Adrenal gland (tissue), 5 donors: ENCODE results near the gene SIGLEC12.

ENCODE experiments used
- CTCF ChIP-seq, 6 experiments: fragments of 450-650 bp in 4 of 6; fragments of 200-600 bp in 2 of 6; sonication (generic) in 1 of 6; IDR thresholded peaks; 1 replicate in 5 of 6; 2 replicates in 1 of 6; pipeline versions ENCODE4 v1.5.1 to v1.8.0; 2016 to 2021; ENCODE audit warnings: antibody characterized with exemption in 6 of 6, mild to moderate bottlenecking in 2 of 6, moderate library complexity in 1 of 6
- POLR2A ChIP-seq, 2 donors: fragments of 450-650 bp; IDR thresholded peaks; one replicate each; pipeline ENCODE4 v1.6.1; 2017; ENCODE audit warnings: antibody characterized with exemption in 2 of 2, mild to moderate bottlenecking in 2 of 2, moderate library complexity in 1 of 2
- donor health status: DM: no; HTN: no; CAD: no.

- TF ChIP-seq CTCF (IDR thresholded peaks at IDR 0.05) (no peak), POLR2A (IDR thresholded peaks at IDR 0.05) (no peak)
Observed at GRCh38 chr19:51441410-51442390, 59.9 kb downstream of the SIGLEC12 start.
